ENCODE data around the gene PDE3B. TPM values are rescaled to one million over a fixed set of nuclear protein-coding genes. Genes with fewer than 3 reads are reported as not detected.

Gene PDE3B
- total and polyA plus RNA-seq, 2 of the 4 experiments (the other 2 are of a cell fraction), result 0.21 to 1.3 TPM

DNA sequence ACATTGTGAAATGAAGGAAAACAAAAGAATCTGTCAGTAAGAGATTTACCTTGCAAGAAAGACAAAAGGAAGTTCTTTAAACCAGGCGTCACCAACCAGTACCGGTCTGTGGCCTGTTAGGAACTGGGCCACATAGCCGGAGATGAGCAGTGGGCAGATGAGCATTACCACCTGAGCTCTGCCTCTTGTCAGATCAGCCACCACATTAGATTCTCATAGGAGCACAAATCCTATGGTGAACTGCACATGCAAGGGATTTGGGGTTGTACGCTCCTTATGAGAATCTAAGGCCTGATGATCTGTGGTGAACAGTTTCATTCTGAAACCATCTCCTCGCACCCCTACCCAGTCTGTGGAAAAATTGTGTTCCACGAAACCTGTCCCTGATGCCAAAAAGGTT lies 140.2 kb downstream of the PDE3B start:
- in situ Hi-C loops (cut with MboI; ENCODE audit: low sequenced_read_pairs) (no loop called here), intact Hi-C loops (cut with micrococcal nuclease) (no loop called here), dilution Hi-C loops (cut with HindIII; ENCODE audit: low sequenced_read_pairs, unreplicated experiment) (no loop called here)
- H3K4ac ChIP-seq (ENCODE audit: low read depth, low read length), result no peak overlapping the region
- no peak overlapping the region for H2BK5ac ChIP-seq (ENCODE audit: low read depth, low read length, poor library complexity, severe bottlenecking)
- H3K9me3 ChIP-seq (ENCODE audit: control insufficient read depth, insufficient read depth, low read length), result no peaks in the 10 kb centered on the region
- H2BK120ac ChIP-seq (ENCODE audit: low read depth, low read length), result no peak overlapping the region
- H4K5ac ChIP-seq (ENCODE audit: low read depth, low read length), result no peak overlapping the region
- H3K79me1 ChIP-seq (ENCODE audit: low read depth in 1 of 2, low read length in 2 of 2), result no peaks in the 10 kb centered on the region
- H2BK15ac ChIP-seq (ENCODE audit: low read depth, low read length), result no peak overlapping the region
- H3K23ac ChIP-seq (ENCODE audit: low read depth, low read length), result no peak overlapping the region
- no peaks in the 10 kb centered on the region for H3K9me1 ChIP-seq (ENCODE audit: insufficient read depth, low read length)
- ChIA-PET POLR2A (ENCODE audit: unreplicated experiment) (no interaction called here), CTCF (no interaction called here)
- no peak overlapping the region for H3K56ac ChIP-seq (ENCODE audit: extremely low read depth, insufficient read depth, low read length)
- no peak overlapping the region for H3K27ac ChIP-seq (ENCODE audit: insufficient read depth, low read length)
- no peak overlapping the region for H4K8ac ChIP-seq (ENCODE audit: low read depth in 2 of 2, low read length in 2 of 2)
- no peaks in the 10 kb centered on the region for H4K20me1 ChIP-seq (ENCODE audit: insufficient read depth, low read length)
- H3K14ac ChIP-seq (replicated peaks; ENCODE audit: low read depth, low read length), result no peak overlapping the region
- no peak for DNase-seq
- 100% methylated on average over 1 of the region's 6 CpGs; no CpG with 5 or more reads in 1 of the 2 experiments for WGBS, 2 experiments (ENCODE audit: extremely low coverage in 2 of 2, insufficient read length in 1 of 2)
- H3K9ac ChIP-seq (ENCODE audit: low read depth, low read length), result no peak overlapping the region
- H3K4me2 ChIP-seq (ENCODE audit: low read depth, low read length), result no peak overlapping the region
- no peaks in the 10 kb centered on the region for H3K27me3 ChIP-seq (ENCODE audit: control insufficient read depth, insufficient read depth, low read length)
- H2AFZ ChIP-seq (replicated peaks; ENCODE audit: low read length, poor library complexity), result no peak overlapping the region
- no peaks in the 10 kb centered on the region for H3K4me1 ChIP-seq (ENCODE audit: control insufficient read depth, insufficient read depth, low read length)
- no peaks in the 10 kb centered on the region for H3K36me3 ChIP-seq (ENCODE audit: control insufficient read depth, insufficient read depth, low read length)
- no peak overlapping the region for H2BK20ac ChIP-seq (ENCODE audit: low read depth, low read length)
- H3K18ac ChIP-seq (ENCODE audit: low read depth, low read length), result no peak overlapping the region
- no peak overlapping the region for H3K4me3 ChIP-seq (ENCODE audit: insufficient read depth, low read depth, low read length)
- no peak overlapping the region for H2AK9ac ChIP-seq (replicated peaks; ENCODE audit: low read depth, low read length, poor library complexity)
- ATAC-seq (ENCODE audit: low read depth), result no peak
- no peak overlapping the region for H2AK5ac ChIP-seq (ENCODE audit: low read depth, low read length)
- no peak overlapping the region for H4K91ac ChIP-seq (ENCODE audit: insufficient read depth, low read depth, low read length)
- no peak for TF ChIP-seq CEBPB (IDR thresholded peaks at IDR 0.05; ENCODE audit: low read depth, low read length)
- TF ChIP-seq NFE2L2 (IDR thresholded peaks at IDR 0.05; ENCODE audit: low read depth, low read length), result no peak
- TF ChIP-seq RCOR1 (IDR thresholded peaks at IDR 0.05; ENCODE audit: insufficient replicate concordance, low read length), result no peak
- TF ChIP-seq MXI1 (IDR thresholded peaks at IDR 0.05; ENCODE audit: borderline replicate concordance, low read depth, low read length), result no peak
- no TSS peak for BruUV-seq (replicated peaks)

Data from IMR-90 (cell line).